Measurements from ENCODE around the gene C16orf96. TPM values are rescaled to one million over a fixed set of nuclear protein-coding genes. Genes with fewer than 3 reads are reported as not detected.

C16orf96 gene
- total RNA-seq, 1 experiment from 2014 or later, result 1.4 TPM

- peaks cover 0 to 2% (median 0%) of the 10 kb centered on the region in 3 experiments; a peak in 2 of 7 replicates for H3K36me3 Mint-ChIP-seq (ENCODE audit: insufficient read depth in 1 of 3, low read depth in 3 of 3)
- no peak overlapping the region for H4K8ac ChIP-seq (replicated peaks; ENCODE audit: insufficient read length, low read depth, low read length)
- no peak for DNase-seq
- no peak overlapping the region for H3K14ac ChIP-seq (ENCODE audit: insufficient read depth, low read length)
- no peaks in the 10 kb centered on the region for H3K9me3 Mint-ChIP-seq
- no peaks in the 10 kb centered on the region for H3K79me1 ChIP-seq (ENCODE audit: insufficient read depth, low read depth, low read length, poor library complexity, severe bottlenecking)
- H2BK12ac ChIP-seq (ENCODE audit: insufficient read length, low read depth, low read length), result no peak overlapping the region
- TF ChIP-seq, protein P1, sequence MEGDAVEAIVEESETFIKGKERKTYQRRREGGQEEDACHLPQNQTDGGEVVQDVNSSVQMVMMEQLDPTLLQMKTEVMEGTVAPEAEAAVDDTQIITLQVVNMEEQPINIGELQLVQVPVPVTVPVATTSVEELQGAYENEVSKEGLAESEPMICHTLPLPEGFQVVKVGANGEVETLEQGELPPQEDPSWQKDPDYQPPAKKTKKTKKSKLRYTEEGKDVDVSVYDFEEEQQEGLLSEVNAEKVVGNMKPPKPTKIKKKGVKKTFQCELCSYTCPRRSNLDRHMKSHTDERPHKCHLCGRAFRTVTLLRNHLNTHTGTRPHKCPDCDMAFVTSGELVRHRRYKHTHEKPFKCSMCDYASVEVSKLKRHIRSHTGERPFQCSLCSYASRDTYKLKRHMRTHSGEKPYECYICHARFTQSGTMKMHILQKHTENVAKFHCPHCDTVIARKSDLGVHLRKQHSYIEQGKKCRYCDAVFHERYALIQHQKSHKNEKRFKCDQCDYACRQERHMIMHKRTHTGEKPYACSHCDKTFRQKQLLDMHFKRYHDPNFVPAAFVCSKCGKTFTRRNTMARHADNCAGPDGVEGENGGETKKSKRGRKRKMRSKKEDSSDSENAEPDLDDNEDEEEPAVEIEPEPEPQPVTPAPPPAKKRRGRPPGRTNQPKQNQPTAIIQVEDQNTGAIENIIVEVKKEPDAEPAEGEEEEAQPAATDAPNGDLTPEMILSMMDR (conservative IDR thresholded peaks at IDR 0.05), result no peak
- H3K9ac ChIP-seq (ENCODE audit: extremely low read depth, insufficient read length, low read length), result no peak overlapping the region
- no CpG with 5 or more reads among the region's 8 CpGs for WGBS (ENCODE audit: extremely low coverage, insufficient read length, low lambda C conversion rate)
- H3K23me2 ChIP-seq (ENCODE audit: insufficient read length, low read depth, low read length, poor library complexity, severe bottlenecking), result peaks cover 6% of the 10 kb centered on the region
- H3K27ac Mint-ChIP-seq, result peak overlapping the region; percentile 55 to 83 (median 73); a peak in 2 of 7 replicates
- H4K91ac ChIP-seq (ENCODE audit: insufficient read length, low read depth, low read length), result peak overlapping the region; percentile 16
- no peak overlapping the region for H2AFZ ChIP-seq (ENCODE audit: low read length)
- no peaks in the 10 kb centered on the region for H3K9me3 ChIP-seq (ENCODE audit: control insufficient read depth, low read depth, low read length)
- no peak overlapping the region for H3K4me3 Mint-ChIP-seq
- H3K4me2 ChIP-seq (ENCODE audit: insufficient read depth, insufficient read length, low read length), result no peak overlapping the region
- H2BK5ac ChIP-seq (ENCODE audit: insufficient read length, low read length), result no peak overlapping the region
- no peak overlapping the region for H3K56ac ChIP-seq (ENCODE audit: insufficient read length, low read depth, low read length)
- H4K5ac ChIP-seq (ENCODE audit: insufficient read length, low read depth, low read length), result no peak overlapping the region
- H3K23ac ChIP-seq (ENCODE audit: insufficient read length, low read depth, low read length), result no peak overlapping the region
- no peak overlapping the region for H3T11ph ChIP-seq (ENCODE audit: low read length)
- no peak overlapping the region for H3K27ac ChIP-seq (ENCODE audit: insufficient read length, low read depth, low read length)
- peaks cover 1% of the 10 kb centered on the region; the same call in 1 of the 2 replicates for H3K27me3 Mint-ChIP-seq (ENCODE audit: low read depth)
- H2BK20ac ChIP-seq (ENCODE audit: low read depth, low read length, poor library complexity, severe bottlenecking), result no peak overlapping the region
- H3K27me3 ChIP-seq (ENCODE audit: insufficient read depth, low read length), result no peaks in the 10 kb centered on the region
- no peaks in the 10 kb centered on the region for H4K20me1 ChIP-seq (ENCODE audit: control insufficient read depth, insufficient read depth, insufficient read length)
- H3K18ac ChIP-seq (ENCODE audit: insufficient read length, low read depth, low read length), result no peak overlapping the region
- peaks cover 21 to 27% of the 10 kb centered on the region in 2 experiments for H3K4me1 Mint-ChIP-seq
- no peaks in the 10 kb centered on the region for H3K4me1 ChIP-seq (ENCODE audit: insufficient read depth, low read length)
- no peak overlapping the region for H3K4ac ChIP-seq (ENCODE audit: low read depth, low read length)
- no peak overlapping the region for H2BK120ac ChIP-seq (ENCODE audit: low read depth, low read length, poor library complexity, severe bottlenecking)
- no peak overlapping the region for H2AK5ac ChIP-seq (ENCODE audit: insufficient read length, low read length)
- H2BK15ac ChIP-seq (ENCODE audit: low read depth, low read length), result no peak overlapping the region
- peaks cover 2% of the 10 kb centered on the region; the same call in 1 of the 2 replicates for H3K79me2 ChIP-seq (ENCODE audit: insufficient read depth, low read length)
These were observed 62.7 kb downstream of the C16orf96 start for GRCh38 chr16:4618645-4619418.
